ENCODE results near the gene CDK5.
A peak's percentile ranks its signal among the peaks of the same experiment; 100 is the strongest.

The CDK5 gene

GRCh38 chr7:151071032-151071866 lies 13.6 kb upstream of the CDK5 start:
- Mint-ChIP-seq H3K27me3 (no peaks in the 10 kb centered on the region), H3K27ac (no peak overlapping the region), H3K9me3 (no peaks in the 10 kb centered on the region), H3K4me3 (no peak overlapping the region), H3K36me3 (peaks cover 13% of the 10 kb centered on the region), H3K4me1 (no peaks in the 10 kb centered on the region)
- DNase-seq (ENCODE audit: low spot score in 2 of 2) = no peak
- no peak for ATAC-seq (ENCODE audit: low read depth)

GRCh38 chr7:151070574-151070960 lies 12.9 kb upstream of the CDK5 start:
- Mint-ChIP-seq H3K36me3 (peaks cover 9% of the 10 kb centered on the region), H3K4me1 (no peaks in the 10 kb centered on the region), H3K27ac (no peak overlapping the region), H3K9me3 (no peaks in the 10 kb centered on the region), H3K27me3 (no peaks in the 10 kb centered on the region), H3K4me3 (no peak overlapping the region)
- no peak for DNase-seq (ENCODE audit: low spot score in 2 of 2)
- no peak for ATAC-seq (ENCODE audit: low read depth)

- ATAC-seq (ENCODE audit: low read depth) (no peak), DNase-seq (ENCODE audit: low spot score in 2 of 2) (no peak)
- Mint-ChIP-seq H3K27me3 (no peaks in the 10 kb centered on the region), H3K9me3 (no peaks in the 10 kb centered on the region), H3K4me3 (no peak overlapping the region), H3K4me1 (no peaks in the 10 kb centered on the region), H3K36me3 (peaks cover 12% of the 10 kb centered on the region), H3K27ac (no peak overlapping the region)
Observed at GRCh38 chr7:151069841-151070573, 12.3 kb upstream of the CDK5 start.

GRCh38 chr7:151068069-151068773 lies 10.5 kb upstream of the CDK5 start:
- H3K4me3 Mint-ChIP-seq = no peak overlapping the region
- DNase-seq (ENCODE audit: low spot score in 2 of 2) = no peak
- no peaks in the 10 kb centered on the region for H3K9me3 Mint-ChIP-seq
- peaks cover 9% of the 10 kb centered on the region for H3K36me3 Mint-ChIP-seq
- H3K27me3 Mint-ChIP-seq = no peaks in the 10 kb centered on the region
- H3K27ac Mint-ChIP-seq = no peak overlapping the region
- no peak for ATAC-seq (ENCODE audit: low read depth)
- H3K4me1 Mint-ChIP-seq = no peaks in the 10 kb centered on the region

- DNase-seq (ENCODE audit: low spot score in 2 of 2) = no peak
- H3K4me3 Mint-ChIP-seq = no peak overlapping the region
- H3K36me3 Mint-ChIP-seq = peaks cover 9% of the 10 kb centered on the region
- ATAC-seq (ENCODE audit: low read depth) = no peak
- no peak overlapping the region for H3K27ac Mint-ChIP-seq
- peaks cover 3% of the 10 kb centered on the region for H3K4me1 Mint-ChIP-seq
- H3K9me3 Mint-ChIP-seq = no peaks in the 10 kb centered on the region
- no peaks in the 10 kb centered on the region for H3K27me3 Mint-ChIP-seq
Observed at GRCh38 chr7:151066273-151066974, 8.7 kb upstream of the CDK5 start.

- peaks cover 6% of the 10 kb centered on the region for H3K36me3 Mint-ChIP-seq
Observed at GRCh38 chr7:151065516-151065915, 7.8 kb upstream of the CDK5 start.

GRCh38 chr7:151064993-151065392 lies 7.3 kb upstream of the CDK5 start:
- ATAC-seq (ENCODE audit: low read depth) = no peak
- no peak overlapping the region for H3K27ac Mint-ChIP-seq
- no peak overlapping the region for H3K4me3 Mint-ChIP-seq
- no peak for DNase-seq (ENCODE audit: low spot score in 2 of 2)
- H3K4me1 Mint-ChIP-seq = peaks cover 12% of the 10 kb centered on the region
- H3K9me3 Mint-ChIP-seq = no peaks in the 10 kb centered on the region
- H3K36me3 Mint-ChIP-seq = peaks cover 6% of the 10 kb centered on the region
- H3K27me3 Mint-ChIP-seq = no peaks in the 10 kb centered on the region

More at GRCh38 chr7:151065516-151065915, 7.8 kb upstream of the CDK5 start:
- DNase-seq (ENCODE audit: low spot score in 2 of 2) = no peak
- Mint-ChIP-seq H3K27me3 (no peaks in the 10 kb centered on the region), H3K9me3 (no peaks in the 10 kb centered on the region), H3K4me3 (no peak overlapping the region), H3K4me1 (peaks cover 9% of the 10 kb centered on the region), H3K27ac (no peak overlapping the region)
- no peak for ATAC-seq (ENCODE audit: low read depth)

GRCh38 chr7:151064454-151064853 lies 6.8 kb upstream of the CDK5 start:
- Mint-ChIP-seq H3K36me3 (peaks cover 6% of the 10 kb centered on the region), H3K4me3 (no peak overlapping the region), H3K27me3 (no peaks in the 10 kb centered on the region), H3K4me1 (peaks cover 12% of the 10 kb centered on the region), H3K9me3 (no peaks in the 10 kb centered on the region), H3K27ac (no peak overlapping the region)
- DNase-seq (ENCODE audit: low spot score in 2 of 2) = no peak
- no peak for ATAC-seq (ENCODE audit: low read depth)

GRCh38 chr7:151063212-151063561 lies 5.5 kb upstream of the CDK5 start:
- H3K36me3 Mint-ChIP-seq = peaks cover 6% of the 10 kb centered on the region
- no peak overlapping the region for H3K4me3 Mint-ChIP-seq
- ATAC-seq (ENCODE audit: low read depth) = no peak

GRCh38 chr7:151062399-151063211 lies 4.9 kb upstream of the CDK5 start:
- Mint-ChIP-seq H3K27me3 (no peaks in the 10 kb centered on the region), H3K9me3 (no peaks in the 10 kb centered on the region), H3K36me3 (peaks cover 3% of the 10 kb centered on the region), H3K4me3 (no peak overlapping the region), H3K27ac (no peak overlapping the region), H3K4me1 (peaks cover 16% of the 10 kb centered on the region)
- no peak for ATAC-seq (ENCODE audit: low read depth)
- no peak for DNase-seq (ENCODE audit: low spot score in 2 of 2)

More at GRCh38 chr7:151063212-151063561, 5.5 kb upstream of the CDK5 start:
- DNase-seq (ENCODE audit: low spot score in 2 of 2) = no peak
- no peaks in the 10 kb centered on the region for H3K9me3 Mint-ChIP-seq
- no peaks in the 10 kb centered on the region for H3K27me3 Mint-ChIP-seq
- H3K4me1 Mint-ChIP-seq = peaks cover 16% of the 10 kb centered on the region
- no peak overlapping the region for H3K27ac Mint-ChIP-seq

GRCh38 chr7:151062111-151062398 lies 4.4 kb upstream of the CDK5 start:
- Mint-ChIP-seq H3K9me3 (no peaks in the 10 kb centered on the region), H3K27ac (no peak overlapping the region), H3K4me1 (peaks cover 21% of the 10 kb centered on the region), H3K27me3 (no peaks in the 10 kb centered on the region), H3K36me3 (peaks cover 3% of the 10 kb centered on the region), H3K4me3 (peak overlapping the region; percentile 30)
- no peak for DNase-seq (ENCODE audit: low spot score in 2 of 2)
- ATAC-seq (ENCODE audit: low read depth) = no peak

GRCh38 chr7:151061213-151062110 lies 3.8 kb upstream of the CDK5 start:
- H3K9me3 Mint-ChIP-seq = no peaks in the 10 kb centered on the region
- H3K4me1 Mint-ChIP-seq = peaks cover 27% of the 10 kb centered on the region
- H3K4me3 Mint-ChIP-seq = peak overlapping the region; percentile 93
- H3K27me3 Mint-ChIP-seq = no peaks in the 10 kb centered on the region
- H3K27ac Mint-ChIP-seq = peak overlapping the region; percentile 24
- DNase-seq (ENCODE audit: low spot score in 2 of 2) (no peak), ATAC-seq (ENCODE audit: low read depth) (no peak)
- peaks cover 3% of the 10 kb centered on the region for H3K36me3 Mint-ChIP-seq

Data from memory B cell (primary cell).